Adrenal gland (tissue), 19 donors: ENCODE measurements around the gene HSD17B14. TPM values are rescaled to one million over a fixed set of nuclear protein-coding genes. Genes with fewer than 3 reads are reported as not detected.
"Not testable (repeated sequence)": the region's sequence is repeated elsewhere in the genome, so short reads cannot be mapped to it uniquely, and the experiment has no call there.

ENCODE experiments used
- DNase-seq, 7 donors: peaks; one replicate each; pipeline ENCODE4 v3.0.0-alpha.2; 2019 to 2020
- H3K27ac ChIP-seq, 5 donors: fragments of 200-600 bp; sonication (generic) in 4 of 5; 1 replicate in 3 of 5; 2 replicates in 2 of 5; pipeline versions ENCODE4 v1.5.1 to v1.8.0; 2016 to 2020; ENCODE audit warnings: mild to moderate bottlenecking in 1 of 5
- H3K27me3 ChIP-seq: fragments of 200-600 bp; 2 replicates; pipeline ENCODE4 v1.8.0; 2021
- H3K36me3 ChIP-seq, 2 donors: fragments of 200-600 bp; replicated peaks in 1 of 2; 1 replicate in 1 of 2; 2 replicates in 1 of 2; pipeline versions ENCODE4 v1.5.1 to v1.8.0; 2018 to 2022
- H3K4me1 ChIP-seq, 2 donors: fragments of 200-600 bp; replicated peaks in 1 of 2; 1 replicate in 1 of 2; 2 replicates in 1 of 2; pipeline versions ENCODE4 v1.5.1 to v1.8.0; 2018 to 2021
- H3K4me3 ChIP-seq, 4 donors: fragments of 200-600 bp; sonication (generic) in 3 of 4; one replicate each; pipeline ENCODE4 v1.5.1; 2016 to 2018
- H3K9me3 ChIP-seq, 3 donors: fragments of 200-600 bp; sonication (generic) in 1 of 3; replicated peaks in 1 of 3; 1 replicate in 2 of 3; 2 replicates in 1 of 3; pipeline versions ENCODE4 v1.5.1 to v1.8.0; 2016 to 2021
- POLR2A ChIP-seq, 2 donors: fragments of 450-650 bp; IDR thresholded peaks; one replicate each; pipeline ENCODE4 v1.6.1; 2017; ENCODE audit warnings: antibody characterized with exemption in 2 of 2, mild to moderate bottlenecking in 2 of 2, moderate library complexity in 1 of 2
- WGBS, 4 donors: extraction: QIAGEN DNeasy Blood & Tissue Kit in 2 of 4; methylation state at CpG; one replicate each; pipeline versions ENCODE4 v1.1.5 to v1.1.7; 2013 to 2017; 5-methylcytosine and 5-hydroxymethylcytosine counted together
- intact Hi-C, 2 donors: fragments of 100-400 bp; cut with DNase I; formaldehyde crosslinking; loops; one replicate each; pipeline versions ENCODE4 v1.14.1 to v1.15.0; 2022 to 2023
- long read RNA-seq, 10 donors: library from polyadenylated mRNA in 3 of 10; unstranded in 2 of 10; stranded (forward) in 1 of 10; transcript quantifications; one replicate each; pipeline ENCODE4 v2.0.0 and lab custom pipeline, GENCODE V29; 2021 to 2026
- polyA plus RNA-seq, 3 donors: library from polyadenylated mRNA; stranded (reverse); fragments of 200-250 nt in 2 of 3; fragments of 350-450 nt in 1 of 3; fragmentation: Illumina TruSeq in 1 of 3; extraction: RNeasy Lipid Tissue Mini Kit (QIAGEN cat#74804) in 1 of 3; gene quantifications; one replicate each; pipeline ENCODE4 v1.2.3, GENCODE V29; 2013 to 2014
- total RNA-seq, 9 donors: library from RNA; depleted of rRNA in 4 of 9; stranded (reverse); fragments of >200 nt in 4 of 9; fragments of 120-200 nt in 1 of 9; fragmentation: NEBNext Ultra II Directional in 1 of 9; extraction: Animal tissue kit (Norgen Biotek cat#: 25700) in 1 of 9; gene quantifications; one replicate each; pipeline versions ENCODE4 v1.1.0 to v1.2.4, GENCODE V29; 2013 to 2023
- TF ChIP-seq, protein P1 (sequence below), 6 experiments: fragments of 450-650 bp in 4 of 6; fragments of 200-600 bp in 2 of 6; sonication (generic) in 1 of 6; IDR thresholded peaks; 1 replicate in 5 of 6; 2 replicates in 1 of 6; pipeline versions ENCODE4 v1.5.1 to v1.8.0; 2016 to 2021; ENCODE audit warnings: antibody characterized with exemption in 6 of 6, mild to moderate bottlenecking in 2 of 6, moderate library complexity in 1 of 6
- donor health status: healthy with polysubstance abuse.
- donor health status: Bipolar disorder and iron deficiency.
- donor health status: DM: yes; HTN: yes; CAD: no.
- donor health status: DM: no; HTN: no; CAD: no.
- donor health status: DM: no; HTN: no; CAD: no.
- donor health status: DM: yes; HTN: yes; CAD: no.

HSD17B14 gene
- total RNA-seq (10 to 100 TPM; 18.9 to 63.0 (median 40.1) TPM), polyA plus RNA-seq (100 to 1,000 TPM in 2 of 3 donors, 1 to 10 TPM in 1; 7.4 to 178 (median 135) TPM)
- long read RNA-seq, donor 1, partial matches to known transcripts, result 0 of 4 reads
- long read RNA-seq, donor 1, other reads (novel, unspliced or antisense), result 0 of 4 reads
- long read RNA-seq, donor 2, transcript HSD17B14-201 (9 exons, 1,238 nt), result major isoform, 6 of 6 reads
- long read RNA-seq, donor 2, partial matches to known transcripts, result 0 of 6 reads
- long read RNA-seq, donor 2, other reads (novel, unspliced or antisense), result 0 of 6 reads
- long read RNA-seq, donor 3, partial matches to known transcripts, result 0 of 3 reads
- long read RNA-seq, donor 3, other reads (novel, unspliced or antisense), result 0 of 3 reads
- long read RNA-seq, donor 4, transcript HSD17B14-201 (9 exons, 1,238 nt), result major isoform, 26 of 36 reads
- long read RNA-seq, donor 4, partial matches to known transcripts, result 8 of 36 reads
- long read RNA-seq, donor 4, other reads (novel, unspliced or antisense), result 2 of 36 reads
- long read RNA-seq, donor 5, transcript HSD17B14-201 (9 exons, 1,238 nt), result major isoform, 34 of 35 reads
- long read RNA-seq, donor 5, partial matches to known transcripts, result 1 of 35 reads
- long read RNA-seq, donor 5, other reads (novel, unspliced or antisense), result 0 of 35 reads
- long read RNA-seq, donor 6, transcript HSD17B14-201 (9 exons, 1,238 nt), result major isoform, 21 of 45 reads
- long read RNA-seq, donor 6, partial matches to known transcripts, result 5 of 45 reads
- long read RNA-seq, donor 6, other reads (novel, unspliced or antisense), result 17 of 45 reads
- long read RNA-seq, donor 7, partial matches to known transcripts, result 0 of 1 reads
- long read RNA-seq, donor 7, other reads (novel, unspliced or antisense), result 0 of 1 reads
- long read RNA-seq, donor 8, transcript HSD17B14-201 (9 exons, 1,238 nt), result major isoform, 7 of 122 reads
- long read RNA-seq, donor 8, partial matches to known transcripts, result 94 of 122 reads
- long read RNA-seq, donor 8, other reads (novel, unspliced or antisense), result 21 of 122 reads
- long read RNA-seq, donor 9, partial matches to known transcripts, result 0 of 2 reads
- long read RNA-seq, donor 9, other reads (novel, unspliced or antisense), result 0 of 2 reads
- long read RNA-seq, donor 10, partial matches to known transcripts, result 0 of 2 reads
- long read RNA-seq, donor 10, other reads (novel, unspliced or antisense), result 0 of 2 reads

DNA sequence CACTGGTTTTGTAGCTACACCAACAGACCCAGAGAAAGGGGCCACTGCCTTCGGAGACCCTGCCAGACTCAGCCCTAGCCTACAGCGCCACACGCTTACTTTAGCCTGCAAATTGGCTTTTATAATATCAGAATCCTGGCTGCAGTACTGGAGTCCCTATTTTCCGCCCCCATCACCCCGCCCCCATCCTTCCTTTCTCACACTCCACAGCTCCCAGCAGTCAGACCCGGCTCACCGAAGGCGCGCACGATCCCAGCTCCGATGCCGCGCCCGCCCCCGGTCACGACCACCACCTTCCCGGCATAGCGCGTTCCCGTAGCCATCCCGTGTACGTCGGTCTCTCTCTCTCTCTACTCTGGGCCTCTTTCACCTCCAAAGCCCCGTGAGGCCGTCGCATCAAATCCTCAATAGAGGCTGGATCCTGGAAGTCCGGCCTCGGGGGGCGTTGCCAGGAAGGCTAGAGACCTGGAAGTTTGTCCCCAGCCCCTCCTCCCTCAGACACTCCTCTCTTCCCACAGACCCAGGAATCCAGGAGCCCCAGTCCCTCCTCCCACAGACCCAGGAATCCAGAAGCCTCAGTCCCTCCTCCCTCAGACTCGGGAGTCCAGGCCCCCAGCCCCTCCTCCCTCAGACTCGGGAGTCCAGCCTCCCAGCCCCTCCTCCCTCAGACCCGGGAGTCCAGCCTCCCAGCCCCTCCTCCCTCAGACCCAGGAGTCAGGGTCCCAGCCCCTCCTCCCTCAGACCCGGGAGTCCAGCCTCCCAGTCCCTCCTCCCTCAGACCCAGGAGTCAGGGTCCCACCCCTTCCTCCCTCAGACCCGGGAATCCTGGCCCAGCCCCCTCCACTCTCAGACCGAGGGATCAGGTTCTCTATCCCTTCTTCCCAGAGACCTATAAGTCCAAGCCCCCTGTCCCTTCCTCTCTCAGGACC lies at the start of gene HSD17B14:
HSD17B14 (minus strand) TSS at position 403 of the 929 bp plus-strand sequence; CDS start at position 323, 80 bp downstream.
- intact Hi-C loops, result loop anchor here in 1 of 2 donors (5.0 kb wide), 1 partner anchor 131 kb away; the partner anchor contains the start of gene FTL
- TF ChIP-seq POLR2A (IDR thresholded peaks at IDR 0.05), result no peak
- TF ChIP-seq, protein P1, sequence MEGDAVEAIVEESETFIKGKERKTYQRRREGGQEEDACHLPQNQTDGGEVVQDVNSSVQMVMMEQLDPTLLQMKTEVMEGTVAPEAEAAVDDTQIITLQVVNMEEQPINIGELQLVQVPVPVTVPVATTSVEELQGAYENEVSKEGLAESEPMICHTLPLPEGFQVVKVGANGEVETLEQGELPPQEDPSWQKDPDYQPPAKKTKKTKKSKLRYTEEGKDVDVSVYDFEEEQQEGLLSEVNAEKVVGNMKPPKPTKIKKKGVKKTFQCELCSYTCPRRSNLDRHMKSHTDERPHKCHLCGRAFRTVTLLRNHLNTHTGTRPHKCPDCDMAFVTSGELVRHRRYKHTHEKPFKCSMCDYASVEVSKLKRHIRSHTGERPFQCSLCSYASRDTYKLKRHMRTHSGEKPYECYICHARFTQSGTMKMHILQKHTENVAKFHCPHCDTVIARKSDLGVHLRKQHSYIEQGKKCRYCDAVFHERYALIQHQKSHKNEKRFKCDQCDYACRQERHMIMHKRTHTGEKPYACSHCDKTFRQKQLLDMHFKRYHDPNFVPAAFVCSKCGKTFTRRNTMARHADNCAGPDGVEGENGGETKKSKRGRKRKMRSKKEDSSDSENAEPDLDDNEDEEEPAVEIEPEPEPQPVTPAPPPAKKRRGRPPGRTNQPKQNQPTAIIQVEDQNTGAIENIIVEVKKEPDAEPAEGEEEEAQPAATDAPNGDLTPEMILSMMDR (IDR thresholded peaks at IDR 0.05), result peak in 2 of 6 experiments; percentile 10 to 36
- DNase-seq, result peak in 6 of 7 donors; percentile 46 to 69 (median 58)
- Histone ChIP-seq H3K27me3 (no peaks in the 10 kb centered on the region), H3K36me3 (peaks cover 0 to 13% of the 10 kb centered on the region in 2 donors), H3K4me1 (peaks cover 4 to 7% of the 10 kb centered on the region in 2 donors), H3K27ac (peak within 1 kb of the TSS; percentile 46 to 91 (median 85)), H3K9me3 (no peaks in the 10 kb centered on the region), H3K4me3 (peak within 1 kb of the TSS in 3 of 4 donors; percentile 62 to 67 (median 65))
- WGBS, 4 donors, result 4 to 14% (median 10%) methylated on average over 28 to 35 of the region's 35 CpGs

DNA sequence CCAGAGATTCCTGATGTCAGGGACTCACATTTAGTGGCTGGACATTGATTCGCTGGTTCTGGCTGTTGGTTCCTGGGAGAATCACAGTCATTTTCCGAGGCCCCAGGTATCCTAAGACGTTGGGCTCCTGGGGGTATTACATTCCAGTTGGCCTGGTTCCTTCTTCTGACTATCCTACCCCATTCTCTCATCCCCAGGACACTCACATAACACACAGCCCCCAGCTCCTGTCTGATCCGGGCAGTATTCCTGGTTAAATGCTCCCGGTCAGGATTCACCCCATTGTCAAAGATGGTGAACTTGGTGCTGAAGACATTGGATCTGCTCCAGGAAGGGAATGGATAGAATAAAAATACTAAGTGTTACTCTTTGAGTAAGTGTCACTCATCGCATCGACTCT lies 47.4 kb upstream of the HSD17B14 start:
- no peak for TF ChIP-seq POLR2A (IDR thresholded peaks at IDR 0.05)
- TF ChIP-seq, protein P1 (IDR thresholded peaks at IDR 0.05), result no peak
- intact Hi-C loops, result no loop called here
- Histone ChIP-seq H3K9me3 (no peaks in the 10 kb centered on the region), H3K4me3 (no peak overlapping the region), H3K36me3 (no peaks in the 10 kb centered on the region), H3K27ac (no peak overlapping the region), H3K27me3 (no peaks in the 10 kb centered on the region), H3K4me1 (no peaks in the 10 kb centered on the region)
- 95 to 97% (median 96%) methylated on average over 7 of the region's 7 CpGs for WGBS, 4 donors
- no peak for DNase-seq

DNA sequence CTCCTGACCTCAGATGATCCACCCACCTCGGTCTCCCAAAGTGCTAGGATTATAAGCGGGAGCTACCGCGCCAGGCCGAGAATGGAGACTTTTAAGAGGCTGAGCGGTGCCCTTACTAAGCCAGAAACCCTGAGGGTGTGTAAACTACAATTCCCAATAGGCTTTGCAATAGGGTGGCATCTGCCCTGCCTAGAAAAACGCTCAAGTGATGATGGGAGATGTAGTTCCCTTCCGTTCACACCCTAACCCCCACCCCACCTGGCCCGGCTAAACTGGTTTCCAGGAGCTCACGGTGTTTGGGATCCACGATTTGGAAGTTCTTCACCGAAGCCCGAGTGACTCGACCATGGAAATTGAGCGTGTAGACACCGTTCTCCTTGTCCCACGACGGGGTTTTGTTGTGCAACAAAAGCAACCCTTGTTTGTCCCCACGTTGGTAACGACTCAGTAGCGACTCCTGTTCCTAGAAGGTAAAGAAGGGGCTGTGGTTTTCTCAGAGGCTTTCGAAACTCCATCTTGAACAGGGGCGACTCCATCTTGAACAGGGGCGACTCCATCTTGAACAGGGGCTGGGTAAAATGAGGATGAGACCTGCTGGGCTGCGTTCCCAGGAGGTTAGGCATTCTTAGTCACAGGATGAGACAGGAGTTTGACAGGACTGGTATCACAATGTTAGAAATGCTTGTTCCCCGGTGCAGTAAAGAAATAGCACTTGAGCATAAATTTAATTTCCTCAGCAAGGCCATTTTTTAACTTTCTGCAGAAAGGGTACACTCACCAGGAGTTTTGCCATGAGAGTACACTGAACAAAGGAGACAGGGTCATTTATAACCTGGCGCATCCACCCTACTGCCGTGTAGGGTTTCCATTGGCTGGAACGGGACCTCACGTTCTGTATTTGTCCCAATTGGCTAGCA lies 45.7 kb upstream of the HSD17B14 start:
- peaks cover 0 to 9% of the 10 kb centered on the region in 2 donors for H3K36me3 ChIP-seq
- no peak overlapping the region for H3K4me3 ChIP-seq
- intact Hi-C loops, result no loop called here
- TF ChIP-seq, protein P1 (IDR thresholded peaks at IDR 0.05), result no peak
- no peak for TF ChIP-seq POLR2A (IDR thresholded peaks at IDR 0.05)
- H3K27me3 ChIP-seq, result no peaks in the 10 kb centered on the region
- no peaks in the 10 kb centered on the region for H3K4me1 ChIP-seq
- peak in 1 of 7 donors; percentile 52 for DNase-seq
- H3K27ac ChIP-seq, result no peak overlapping the region
- WGBS, 4 donors, result 77 to 84% (median 81%) methylated on average over 29 to 30 of the region's 30 CpGs
- no peaks in the 10 kb centered on the region for H3K9me3 ChIP-seq

DNA sequence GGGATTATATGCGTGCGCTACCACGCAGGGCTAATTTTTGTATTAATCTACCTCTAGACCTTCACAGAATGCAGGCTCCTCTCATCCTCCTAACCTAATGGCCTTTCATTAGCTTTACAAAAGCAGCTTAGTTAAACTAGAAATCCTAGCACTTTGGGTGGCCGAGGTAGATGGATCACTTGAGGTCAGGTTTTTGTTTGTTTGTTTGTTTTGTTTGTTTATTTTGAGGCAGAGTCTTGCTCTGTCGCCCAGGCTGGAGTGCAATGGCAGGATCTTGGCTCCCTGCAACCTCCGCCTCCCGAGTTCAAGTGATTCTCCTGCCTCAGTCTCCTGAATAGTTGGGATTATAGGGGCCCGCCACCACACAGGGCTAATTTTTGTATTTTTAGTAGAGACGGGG lies 43.4 kb upstream of the HSD17B14 start:
- 84 to 96% (median 91%) methylated on average over 9 of the region's 9 CpGs for WGBS, 4 donors
- H3K4me3 ChIP-seq, H3K9me3 ChIP-seq, H3K27me3 ChIP-seq, DNase-seq: not testable (repeated sequence)
- Histone ChIP-seq H3K36me3 (peaks cover 0 to 28% of the 10 kb centered on the region in 2 donors), H3K27ac (peak overlapping the region in 1 of 5 donors; percentile 60), H3K4me1 (peaks cover 18 to 20% of the 10 kb centered on the region in 2 donors)
- intact Hi-C loops, result loop anchor here in 1 of 2 donors (10.0 kb wide), 1 partner anchor 85 kb away; the partner anchor contains the start of gene FTL
